ENCODE data around the gene GALNT18. TPM values are rescaled to one million over a fixed set of nuclear protein-coding genes. Genes with fewer than 3 reads are reported as not detected.

Gene GALNT18
- total RNA-seq, 6 experiments from 2014 or later, result 3.7 to 11.4 (median 7.8) TPM

GRCh38 chr11:11289669-11290068 lies 332.1 kb downstream of the GALNT18 start:
- WGBS (ENCODE audit: insufficient coverage, low coverage, low lambda C conversion rate, missing lambda C conversion rate), result no CpG with 5 or more reads among the region's 1 CpG
- H3K4me1 ChIP-seq, result peaks cover 0 to 18% (median 3%) of the 10 kb centered on the region in 4 donors
- DNase-seq (no peak), ATAC-seq (no peak)
- no peaks in the 10 kb centered on the region for H3K36me3 ChIP-seq
- H3K4me3 ChIP-seq, result no peak overlapping the region
- H3K9me3 ChIP-seq, result no peaks in the 10 kb centered on the region
- TF ChIP-seq, protein P1, sequence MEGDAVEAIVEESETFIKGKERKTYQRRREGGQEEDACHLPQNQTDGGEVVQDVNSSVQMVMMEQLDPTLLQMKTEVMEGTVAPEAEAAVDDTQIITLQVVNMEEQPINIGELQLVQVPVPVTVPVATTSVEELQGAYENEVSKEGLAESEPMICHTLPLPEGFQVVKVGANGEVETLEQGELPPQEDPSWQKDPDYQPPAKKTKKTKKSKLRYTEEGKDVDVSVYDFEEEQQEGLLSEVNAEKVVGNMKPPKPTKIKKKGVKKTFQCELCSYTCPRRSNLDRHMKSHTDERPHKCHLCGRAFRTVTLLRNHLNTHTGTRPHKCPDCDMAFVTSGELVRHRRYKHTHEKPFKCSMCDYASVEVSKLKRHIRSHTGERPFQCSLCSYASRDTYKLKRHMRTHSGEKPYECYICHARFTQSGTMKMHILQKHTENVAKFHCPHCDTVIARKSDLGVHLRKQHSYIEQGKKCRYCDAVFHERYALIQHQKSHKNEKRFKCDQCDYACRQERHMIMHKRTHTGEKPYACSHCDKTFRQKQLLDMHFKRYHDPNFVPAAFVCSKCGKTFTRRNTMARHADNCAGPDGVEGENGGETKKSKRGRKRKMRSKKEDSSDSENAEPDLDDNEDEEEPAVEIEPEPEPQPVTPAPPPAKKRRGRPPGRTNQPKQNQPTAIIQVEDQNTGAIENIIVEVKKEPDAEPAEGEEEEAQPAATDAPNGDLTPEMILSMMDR (IDR thresholded peaks at IDR 0.05), result no peak
- TF ChIP-seq POLR2A (IDR thresholded peaks at IDR 0.05), result no peak
- intact Hi-C loops (cut with DNase I), result no loop called here
- H3K27me3 ChIP-seq, result no peaks in the 10 kb centered on the region
- H3K27ac ChIP-seq, result no peak overlapping the region

DNA sequence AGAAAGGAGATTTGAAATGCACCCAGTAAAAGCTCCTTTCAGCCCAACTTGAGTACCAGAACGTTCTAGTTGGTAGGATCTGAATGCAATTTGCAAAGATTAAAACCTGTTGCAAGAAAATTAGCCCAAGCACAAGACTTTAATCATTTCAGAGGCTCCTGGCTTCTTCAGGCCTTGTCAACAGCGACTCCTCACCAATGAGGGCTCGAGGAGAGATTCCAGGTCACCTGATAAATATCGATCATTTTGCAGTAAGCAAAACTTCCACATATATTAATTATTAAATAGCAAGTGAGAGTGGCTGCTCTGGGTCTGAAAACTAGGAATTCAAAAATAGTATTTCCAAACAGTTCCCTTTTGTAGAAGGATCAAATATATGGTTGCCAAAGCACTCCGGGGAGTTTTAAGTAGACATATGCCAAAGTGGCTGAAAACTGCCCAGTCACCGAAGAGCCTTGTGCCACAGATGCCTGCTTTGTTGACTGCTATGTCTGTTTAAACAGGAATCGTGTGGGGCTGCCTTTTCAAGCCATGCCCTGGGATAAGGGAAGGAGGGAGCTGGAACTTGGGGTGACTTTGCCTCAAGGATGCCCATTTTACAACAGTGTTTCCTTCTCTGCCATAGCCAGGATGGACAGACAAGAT lies 332.7 kb downstream of the GALNT18 start:
- ATAC-seq (peak in 1 of 4 donors; percentile 13), DNase-seq (no peak)
- H3K36me3 ChIP-seq, result no peaks in the 10 kb centered on the region
- H3K27ac ChIP-seq, result no peak overlapping the region
- WGBS (ENCODE audit: insufficient coverage, low coverage, low lambda C conversion rate, missing lambda C conversion rate), result 71% methylated on average over 7 of the region's 7 CpGs
- TF ChIP-seq POLR2A (IDR thresholded peaks at IDR 0.05), result no peak
- TF ChIP-seq, protein P1 (IDR thresholded peaks at IDR 0.05), result no peak
- no peaks in the 10 kb centered on the region for H3K9me3 ChIP-seq
- intact Hi-C loops (cut with DNase I), result no loop called here
- no peaks in the 10 kb centered on the region for H3K27me3 ChIP-seq
- H3K4me1 ChIP-seq, result peaks cover 0 to 24% (median 3%) of the 10 kb centered on the region in 4 donors
- H3K4me3 ChIP-seq, result no peak overlapping the region

DNA sequence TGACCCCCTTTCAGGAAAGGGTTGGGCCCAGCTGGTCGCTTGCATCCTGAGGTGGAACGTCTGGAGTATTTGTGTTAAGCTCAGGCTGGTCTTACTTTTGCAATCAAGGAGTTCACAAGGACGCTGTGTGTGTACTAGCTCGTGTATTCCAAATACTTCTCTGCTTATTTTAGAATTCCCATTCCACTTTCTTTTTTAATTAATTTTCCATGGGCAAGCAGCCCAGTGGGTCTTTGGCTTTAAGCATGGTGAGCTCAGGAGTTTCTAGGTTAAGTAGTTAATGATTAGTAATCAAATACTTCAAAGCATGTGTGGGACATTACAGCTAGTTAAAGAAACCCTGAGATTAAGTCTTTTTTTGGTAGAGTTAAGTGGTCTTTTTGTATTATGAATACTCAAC lies 337.3 kb downstream of the GALNT18 start:
- H3K9me3 ChIP-seq, result no peaks in the 10 kb centered on the region
- 32% methylated on average over 4 of the region's 4 CpGs for WGBS (ENCODE audit: insufficient coverage, low coverage, low lambda C conversion rate, missing lambda C conversion rate)
- intact Hi-C loops (cut with DNase I), result no loop called here
- no peak overlapping the region for H3K27ac ChIP-seq
- TF ChIP-seq, protein P1 (IDR thresholded peaks at IDR 0.05), result no peak
- TF ChIP-seq POLR2A (IDR thresholded peaks at IDR 0.05), result no peak
- no peaks in the 10 kb centered on the region for H3K36me3 ChIP-seq
- DNase-seq (no peak), ATAC-seq (peak in 3 of 4 donors; percentile 46 to 51 (median 51))
- no peak overlapping the region for H3K4me3 ChIP-seq
- peaks cover 0 to 13% (median 0%) of the 10 kb centered on the region in 4 donors for H3K4me1 ChIP-seq
- no peaks in the 10 kb centered on the region for H3K27me3 ChIP-seq

DNA sequence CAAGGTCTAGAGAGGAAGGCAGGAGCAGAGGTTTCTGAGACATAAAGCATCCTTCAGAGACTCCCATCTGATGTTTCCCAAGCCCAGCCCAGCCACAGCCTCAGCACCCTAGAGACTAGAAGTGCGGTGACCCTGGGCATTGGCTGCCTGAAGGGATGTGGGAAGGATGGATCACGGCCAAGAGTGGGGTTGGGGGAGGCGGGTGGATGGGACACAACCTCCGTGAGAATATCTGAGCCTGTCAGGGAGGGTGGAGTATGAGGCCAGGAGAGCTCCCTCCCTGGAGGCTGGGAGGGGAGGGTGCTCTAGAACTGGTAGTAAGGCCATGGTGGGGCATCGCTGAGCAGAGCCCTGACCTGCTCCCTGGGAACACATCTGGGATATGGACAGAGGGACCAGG lies 340.2 kb downstream of the GALNT18 start:
- H3K27me3 ChIP-seq, result no peaks in the 10 kb centered on the region
- ATAC-seq (no peak), DNase-seq (no peak)
- no peak overlapping the region for H3K4me3 ChIP-seq
- H3K9me3 ChIP-seq, result no peaks in the 10 kb centered on the region
- no peaks in the 10 kb centered on the region for H3K36me3 ChIP-seq
- H3K4me1 ChIP-seq, result peaks cover 0 to 13% (median 0%) of the 10 kb centered on the region in 4 donors
- WGBS (ENCODE audit: insufficient coverage, low coverage, low lambda C conversion rate, missing lambda C conversion rate), result 100% methylated on average over 1 of the region's 5 CpGs
- H3K27ac ChIP-seq, result no peak overlapping the region
- TF ChIP-seq POLR2A (IDR thresholded peaks at IDR 0.05), result no peak
- TF ChIP-seq, protein P1 (IDR thresholded peaks at IDR 0.05), result no peak
- intact Hi-C loops (cut with DNase I), result no loop called here

Data from right lobe of liver (tissue), 6 donors.